SH-SY5Y (cell line): ENCODE data around the gene SAE1.

Experiments
- GATA2 ChIP-seq: IDR thresholded peaks from 2 replicates; pipeline ENCODE4 v1.6.1; 2011; ENCODE audit warnings: mild to moderate bottlenecking, low read depth, low read length
- GATA3 ChIP-seq: IDR thresholded peaks from 2 replicates; pipeline ENCODE4 v1.6.1; 2011; ENCODE audit warnings: low read depth, mild to moderate bottlenecking, low read length, moderate library complexity

GRCh38 chr19:47112997-47113849 is 17.4 kb upstream of the SAE1 start, which contains the start of gene ZC3H4:
- 0 out of 2 replicates have a peak, but pooled peaks have one; percentile 12 for TF ChIP-seq GATA2
- TF ChIP-seq GATA3 = no peak
